ENCODE data around the gene RAMP2.
A peak's percentile ranks its signal among the peaks of the same experiment; 100 is the strongest.
"Not testable (repeated sequence)": the region's sequence is repeated elsewhere in the genome, so short reads cannot be mapped to it uniquely, and the experiment has no call there.

RAMP2 gene

GRCh38 chr17:42760652-42761581 is at the start of gene RAMP2:
TSS of gene RAMP2 (plus strand) at chr17:42761227. CDS start at chr17:42761262, 35 bp downstream.
- TF ChIP-seq CTCF (IDR thresholded peaks at IDR 0.05; ENCODE audit: low read depth, low read length, missing control alignments), result no peak
- DNase-seq (ENCODE audit: extremely low read depth, low read depth), result no peak
- H3K4me3 ChIP-seq (replicated peaks; ENCODE audit: low read depth, low read length), result peak within 1 kb of the TSS; percentile 24

- no peak overlapping the region for H3K4me3 ChIP-seq (replicated peaks; ENCODE audit: low read depth, low read length)
- DNase-seq (ENCODE audit: extremely low read depth, low read depth), result no peak
- TF ChIP-seq CTCF (IDR thresholded peaks at IDR 0.05; ENCODE audit: low read depth, low read length, missing control alignments), result peak; percentile 57
These were observed 39.9 kb upstream of the RAMP2 start for GRCh38 chr17:42720996-42721583.

GRCh38 chr17:42723636-42724035 is 37.4 kb upstream of the RAMP2 start:
- H3K4me3 ChIP-seq (replicated peaks; ENCODE audit: low read depth, low read length), result no peak overlapping the region
- TF ChIP-seq CTCF (IDR thresholded peaks at IDR 0.05; ENCODE audit: low read depth, low read length, missing control alignments), result no peak
- DNase-seq (ENCODE audit: extremely low read depth, low read depth), result no peak

GRCh38 chr17:42725143-42725542 is 35.9 kb upstream of the RAMP2 start:
- no peak for TF ChIP-seq CTCF (IDR thresholded peaks at IDR 0.05; ENCODE audit: low read depth, low read length, missing control alignments)

GRCh38 chr17:42740699-42741098 is 20.3 kb upstream of the RAMP2 start:
- no peak for DNase-seq (ENCODE audit: extremely low read depth, low read depth)
- TF ChIP-seq CTCF (IDR thresholded peaks at IDR 0.05; ENCODE audit: low read depth, low read length, missing control alignments), result no peak
- no peak overlapping the region for H3K4me3 ChIP-seq (replicated peaks; ENCODE audit: low read depth, low read length)

More at GRCh38 chr17:42725143-42725542, 35.9 kb upstream of the RAMP2 start:
- no peak for DNase-seq (ENCODE audit: extremely low read depth, low read depth)
- H3K4me3 ChIP-seq (replicated peaks; ENCODE audit: low read depth, low read length), result no peak overlapping the region

GRCh38 chr17:42742916-42743315 is 18.1 kb upstream of the RAMP2 start:
- DNase-seq (ENCODE audit: extremely low read depth, low read depth); H3K4me3 ChIP-seq (replicated peaks; ENCODE audit: low read depth, low read length): not testable (repeated sequence)

- H3K4me3 ChIP-seq (replicated peaks; ENCODE audit: low read depth, low read length), result peak overlapping the region; percentile 72
- peak; percentile 1 for DNase-seq (ENCODE audit: extremely low read depth, low read depth)
- TF ChIP-seq CTCF (IDR thresholded peaks at IDR 0.05; ENCODE audit: low read depth, low read length, missing control alignments), result no peak
These were observed 17.3 kb upstream of the RAMP2 start for GRCh38 chr17:42743595-42744282.

Data from HFF-Myc (cell line).